Heart right ventricle (tissue), 16 donors: ENCODE measurements around the gene FASLG. TPM values are rescaled to one million over a fixed set of nuclear protein-coding genes. Genes with fewer than 3 reads are reported as not detected.
A peak's percentile ranks its signal among the peaks of the same experiment; 100 is the strongest.

Experiments
- ATAC-seq, 8 donors: fragments of 200-7000 bp; cut with Tn5 transposase; one replicate each; pipeline ENCODE4 v1.9.1; 2020; ENCODE audit warnings: mild to moderate bottlenecking in 8 of 8, moderate library complexity in 8 of 8, moderate number of reproducible peaks in 1 of 8
- DNase-seq, 2 donors: peaks; one replicate each; pipeline ENCODE4 v3.0.0-alpha.2; 2020
- H3K27ac ChIP-seq, 10 donors: fragments of 200-600 bp; sonication (generic) in 2 of 10; one replicate each; pipeline versions ENCODE4 v1.5.0 to v1.8.0; 2020 to 2022; ENCODE audit warnings: mild to moderate bottlenecking in 3 of 10
- H3K27me3 ChIP-seq, 7 donors: fragments of 200-600 bp; one replicate each; pipeline ENCODE4 v1.8.0; 2021 to 2022; ENCODE audit warnings: mild to moderate bottlenecking in 2 of 7
- H3K36me3 ChIP-seq, 9 donors: fragments of 200-600 bp; sonication (generic) in 1 of 9; one replicate each; pipeline versions ENCODE4 v1.5.0 to v1.8.0; 2020 to 2022; ENCODE audit warnings: mild to moderate bottlenecking in 2 of 9
- H3K4me1 ChIP-seq, 9 donors: fragments of 200-600 bp; sonication (generic) in 1 of 9; one replicate each; pipeline versions ENCODE4 v1.5.0 to v1.8.0; 2020 to 2022; ENCODE audit warnings: mild to moderate bottlenecking in 4 of 9
- H3K4me3 ChIP-seq, 10 donors: fragments of 200-600 bp; sonication (generic) in 2 of 10; one replicate each; pipeline versions ENCODE4 v1.5.0 to v1.8.0; 2020 to 2022; ENCODE audit warnings: mild to moderate bottlenecking in 7 of 10, moderate library complexity in 2 of 10
- H3K9me3 ChIP-seq, 11 donors: fragments of 200-600 bp in 10 of 11; sonication (generic) in 2 of 11; one replicate each; pipeline versions ENCODE4 v1.5.0 to v1.8.0; 2013 to 2022; ENCODE audit warnings: mild to moderate bottlenecking in 2 of 11, control low read depth in 1 of 11, moderate library complexity in 1 of 11
- CTCF ChIP-seq, 9 donors: fragments of 200-600 bp; sonication (generic) in 2 of 9; IDR thresholded peaks; one replicate each; pipeline versions ENCODE4 v1.5.0 to v1.8.0; 2021 to 2022; ENCODE audit warnings: antibody characterized with exemption in 9 of 9, mild to moderate bottlenecking in 5 of 9, moderate library complexity in 1 of 9
- WGBS, 2 donors: extraction: QIAGEN DNeasy Blood & Tissue Kit; methylation state at CpG; one replicate each; pipeline ENCODE4 v1.1.7; 2013; ENCODE audit warnings: inconsistent platforms in 1 of 2; 5-methylcytosine and 5-hydroxymethylcytosine counted together
- intact Hi-C, 10 donors: fragments of 100-400 bp; cut with DNase I; formaldehyde crosslinking; loops; one replicate each; pipeline versions ENCODE4 v1.11.1 to v1.14.2; 2022
- long read RNA-seq, 3 donors: library from polyadenylated mRNA; unstranded; transcript quantifications; one replicate each; pipeline ENCODE4 v2.0.0, GENCODE V29; 2020 to 2021
- polyA plus RNA-seq, 2 donors: library from polyadenylated mRNA; stranded (reverse); fragments of 200-250 nt; gene quantifications; one replicate each; pipeline ENCODE4 v1.2.3, GENCODE V29; 2013
- total RNA-seq, 10 donors: library from RNA; stranded (reverse); fragmentation: NEBNext Ultra II Directional in 3 of 10; extraction: Animal tissue kit (Norgen Biotek cat#: 25700) in 3 of 10; gene quantifications; one replicate each; pipeline versions ENCODE4 v1.2.1 to v1.2.4, GENCODE V29; 2021 to 2023
- donor health status: Arrhythmogenic right ventricular cardiomyopathy.
- donor health status: ischemic (EF 13 %, LVEDD 7.1; RV severe dilation, severe dysfunction).
- donor health status: healthy with polysubstance abuse.
- donor health status: DM: no; HTN: yes; CAD: no.
- donor health status: DM: no; HTN: no; CAD: no.
- donor health status: ischemic (EF 25% LVEDD 6.9; RV normal size, moderate dysfunction).
- donor health status: ischemic (EF 25% LVEDD 5.7; RV mildly dilated, moderate dysfunction).
- donor health status: healthy.
- donor health status: DM: yes; HTN: yes; CAD: no.
- donor health status: Ischemic cardiomyopathy.
- donor health status: ischemic (EF 35%, LVEDD 5.7; RV mildly dilated, moderate dysfunction).
- donor health status: nonischemic (EF 11% LVEDD 7.7; RV severe dilation, severe dysfunction).
- donor health status: DM: yes; HTN: yes; CAD: no.
- donor health status: PGD.
- donor health status: ischemic (EF 29% LVEDD 5.4; RV normal size, mild dysfunction).
- donor health status: nonischemic (EF 23%, LVEDD 6.1; RV moderate dilation, normal function).

Gene FASLG
- total RNA-seq (1 to 10 TPM in 1 of 10 donors, under 1 TPM in 2, not detected in 7; 0.11 to 1.7 (median 0.28) TPM), polyA plus RNA-seq (under 1 TPM in 1 of 2 donors, not detected in 1; 0.03 TPM)
- long read RNA-seq, donor 1 = 0 reads
- long read RNA-seq, donor 2 = 0 reads
- long read RNA-seq, donor 3 = 0 reads

GRCh38 chr1:172658871-172659453 is at the start of gene FASLG:
FASLG (plus strand) TSS chr1:172659103; CDS start chr1:172659202, 99 bp downstream.
- Histone ChIP-seq H3K36me3 (no peaks in the 10 kb centered on the region), H3K27me3 (no peaks in the 10 kb centered on the region), H3K4me1 (peaks cover 0 to 10% (median 0%) of the 10 kb centered on the region in 9 donors), H3K27ac (peak within 1 kb of the TSS in 5 of 10 donors; percentile 7 to 75 (median 22)), H3K9me3 (no peaks in the 10 kb centered on the region), H3K4me3 (peak within 1 kb of the TSS in 1 of 10 donors; percentile 41)
- ATAC-seq (peak in 2 of 8 donors; percentile 12 to 19), DNase-seq (no peak)
- TF ChIP-seq CTCF (IDR thresholded peaks at IDR 0.05) = no peak
- 85% methylated on average over 11 of the region's 11 CpGs for whole genome bisulfite sequencing, 2 donors
- intact Hi-C loops = loop anchor here in 2 of 10 donors (5.0 kb wide), 2 partner anchors 38 to 58 kb away; no protein-coding TSS in a partner anchor

GRCh38 chr1:172609528-172609927 is 49.4 kb upstream of the FASLG start:
- ATAC-seq = peak in 1 of 8 donors; percentile 72

GRCh38 chr1:172612478-172612877 is 46.4 kb upstream of the FASLG start:
- intact Hi-C loops = loop anchor here in 2 of 10 donors (5.0 to 10.0 kb wide), 3 partner anchors 90 to 105 kb away; no protein-coding TSS in a partner anchor
- no peak for TF ChIP-seq CTCF (IDR thresholded peaks at IDR 0.05)
- no peaks in the 10 kb centered on the region for H3K27me3 ChIP-seq
- DNase-seq (no peak), ATAC-seq (no peak)
- 93 to 95% methylated on average over 2 of the region's 2 CpGs for WGBS, 2 donors
- H3K4me3 ChIP-seq = no peak overlapping the region
- H3K4me1 ChIP-seq = peaks cover 0 to 2% (median 0%) of the 10 kb centered on the region in 9 donors
- peaks cover 0 to 16% (median 0%) of the 10 kb centered on the region in 11 donors for H3K9me3 ChIP-seq
- no peak overlapping the region for H3K27ac ChIP-seq
- H3K36me3 ChIP-seq = peaks cover 0 to 43% (median 11%) of the 10 kb centered on the region in 9 donors

More at GRCh38 chr1:172609528-172609927, 49.4 kb upstream of the FASLG start:
- peak in 8 of 9 donors; percentile 13 to 54 (median 44) for TF ChIP-seq CTCF (IDR thresholded peaks at IDR 0.05)
- intact Hi-C loops = loop anchor here in 4 of 10 donors (2.0 kb wide), 2 partner anchors 109 to 111 kb away; no protein-coding TSS in a partner anchor
- H3K27me3 ChIP-seq = no peaks in the 10 kb centered on the region
- peaks cover 0 to 54% (median 11%) of the 10 kb centered on the region in 9 donors for H3K36me3 ChIP-seq
- H3K4me1 ChIP-seq = peaks cover 0 to 6% (median 0%) of the 10 kb centered on the region in 9 donors
- no peak for DNase-seq
- 94 to 99% methylated on average over 3 of the region's 3 CpGs for WGBS, 2 donors
- no peak overlapping the region for H3K27ac ChIP-seq
- H3K9me3 ChIP-seq = no peaks in the 10 kb centered on the region
- H3K4me3 ChIP-seq = no peak overlapping the region

- ATAC-seq (no peak), DNase-seq (no peak)
- Histone ChIP-seq H3K4me3 (no peak overlapping the region), H3K4me1 (no peaks in the 10 kb centered on the region), H3K27ac (no peak overlapping the region), H3K36me3 (peaks cover 0 to 40% (median 11%) of the 10 kb centered on the region in 9 donors), H3K27me3 (no peaks in the 10 kb centered on the region), H3K9me3 (peaks cover 0 to 22% (median 0%) of the 10 kb centered on the region in 11 donors)
- WGBS, 2 donors = 88 to 89% methylated on average over 2 of the region's 2 CpGs
- intact Hi-C loops = loop anchor here in 2 of 10 donors (5.0 to 10.0 kb wide), 3 partner anchors 89 to 104 kb away; no protein-coding TSS in a partner anchor
- TF ChIP-seq CTCF (IDR thresholded peaks at IDR 0.05) = no peak
Observed at GRCh38 chr1:172613294-172613693, 45.6 kb upstream of the FASLG start.
